GM23248 (cell line): ENCODE results near the gene PLD1. TPM values are rescaled to one million over a fixed set of nuclear protein-coding genes. Genes with fewer than 3 reads are reported as not detected.

ENCODE experiments used
- DNase-seq: peaks from one replicate; pipeline ENCODE4 v3.0.0-alpha.2; 2015
- H2AFZ ChIP-seq: fragments of 200-600 bp; sonication (generic); 2 replicates; pipeline ENCODE4 v1.6.1; 2016; ENCODE audit warnings: antibody characterized with exemption
- H3F3A ChIP-seq: fragments of 200-600 bp; sonication (generic); 2 replicates; pipeline ENCODE4 v1.6.1; 2016; ENCODE audit warnings: mild to moderate bottlenecking, antibody characterized with exemption, mixed run types; ENCODE audit not compliant: insufficient read depth
- H3K27ac ChIP-seq: fragments of 200-600 bp; sonication (generic); 2 replicates; pipeline ENCODE4 v1.5.1; 2016; ENCODE audit warnings: mild to moderate bottlenecking
- H3K27me3 ChIP-seq: fragments of 200-600 bp; sonication (generic); replicated peaks from 2 replicates; pipeline ENCODE4 v1.6.1; 2016; ENCODE audit warnings: mild to moderate bottlenecking; ENCODE audit not compliant: insufficient read depth
- H3K36me3 ChIP-seq: fragments of 200-600 bp; sonication (generic); 2 replicates; pipeline ENCODE4 v1.6.1; 2016; ENCODE audit warnings: low read depth, mild to moderate bottlenecking
- H3K4me1 ChIP-seq: fragments of 200-600 bp; sonication (generic); 2 replicates; pipeline ENCODE4 v1.6.1; 2016; ENCODE audit warnings: mild to moderate bottlenecking; ENCODE audit not compliant: insufficient read depth
- H3K4me2 ChIP-seq: fragments of 200-600 bp; sonication (generic); one replicate; pipeline ENCODE4 v1.6.1; 2016; ENCODE audit warnings: mild to moderate bottlenecking; ENCODE audit not compliant: unreplicated experiment
- H3K4me3 ChIP-seq: fragments of 200-600 bp; sonication (generic); 2 replicates; pipeline ENCODE4 v1.5.1; 2016; ENCODE audit warnings: mild to moderate bottlenecking
- H3K79me2 ChIP-seq: fragments of 200-600 bp; sonication (generic); 2 replicates; pipeline ENCODE4 v1.6.1; 2016; ENCODE audit warnings: mild to moderate bottlenecking; ENCODE audit not compliant: insufficient read depth
- H3K9ac ChIP-seq: fragments of 200-600 bp; sonication (generic); 2 replicates; pipeline ENCODE4 v1.6.1; 2016; ENCODE audit warnings: mild to moderate bottlenecking
- H3K9me2 ChIP-seq: fragments of 200-600 bp; sonication (generic); 2 replicates; pipeline ENCODE4 v1.6.1; 2016; ENCODE audit warnings: mixed run types, mild to moderate bottlenecking, moderate library complexity; ENCODE audit not compliant: insufficient read depth
- H3K9me3 ChIP-seq: fragments of 200-600 bp; sonication (generic); one replicate; pipeline ENCODE4 v1.6.1; 2017; ENCODE audit warnings: low read depth
- H4K20me1 ChIP-seq: fragments of 200-600 bp; sonication (generic); 2 replicates; pipeline ENCODE4 v1.6.0; 2016; ENCODE audit not compliant: insufficient read depth
- EZH2 ChIP-seq: fragments of 200-600 bp; sonication (generic); IDR thresholded peaks from 2 replicates; pipeline ENCODE4 v1.6.1; 2018; ENCODE audit warnings: antibody characterized with exemption, mild to moderate bottlenecking; ENCODE audit not compliant: insufficient read depth, poor library complexity, severe bottlenecking
- EZH2phosphoT487 ChIP-seq: fragments of 200-600 bp; sonication (generic); IDR thresholded peaks from 2 replicates; pipeline ENCODE4 v1.6.1; 2018; ENCODE audit warnings: antibody characterized with exemption, moderate library complexity, mild to moderate bottlenecking, low read depth; ENCODE audit not compliant: insufficient read depth
- WGBS, 2 experiments: methylation state at CpG; one replicate each; pipeline ENCODE4 v1.1.6; 2015 to 2017; ENCODE audit warnings: low lambda C conversion rate in 2 of 2, low coverage in 1 of 2; ENCODE audit errors: missing lambda C conversion rate in 2 of 2; 5-methylcytosine and 5-hydroxymethylcytosine counted together
- in situ Hi-C: fragments of 300-500 bp; cut with MboI; formaldehyde crosslinking; loops from 2 replicates; pipeline ENCODE4 v1.15.0; 2020
- polyA plus RNA-seq: library from polyadenylated mRNA; unstranded; fragments of >200 nt; fragmentation: Nextera tagmentation; extraction: Ambion mirVana; gene quantifications from 2 replicates; pipeline ENCODE4 v1.2.1, GENCODE V29; 2016
- total RNA-seq: library from RNA; depleted of rRNA; stranded (reverse); fragments of >200 nt; shearing (Covaris generic); gene quantifications from 2 replicates; pipeline ENCODE4 v1.2.3, GENCODE V29; 2014

The PLD1 gene
- total and polyA plus RNA-seq, 2 experiments from 2014 or later, result 3.0 to 4.6 TPM

DNA sequence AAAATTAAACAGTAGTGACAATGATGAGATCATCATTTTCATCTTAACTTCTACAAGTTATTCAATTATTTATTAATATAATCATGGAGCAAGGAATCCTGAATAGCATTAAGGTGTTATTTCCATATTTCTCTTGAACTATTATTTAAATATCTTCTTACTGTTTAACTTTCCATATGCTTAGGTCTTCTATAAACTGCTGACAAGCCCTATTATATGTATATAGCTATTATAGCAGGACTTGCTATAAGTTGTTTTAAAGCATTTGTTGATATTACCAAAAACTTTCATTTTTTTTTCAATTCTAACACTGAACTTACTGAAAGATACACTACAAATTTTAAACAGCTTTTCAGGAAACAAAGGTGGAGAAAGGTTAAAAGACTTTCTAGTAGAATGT, 76.7 kb downstream of the PLD1 start:
- Histone ChIP-seq H3K27ac (no peak overlapping the region), H3K79me2 (no peaks in the 10 kb centered on the region), H3K4me2 (no peak overlapping the region), H4K20me1 (no peaks in the 10 kb centered on the region), H3K9me3 (no peaks in the 10 kb centered on the region), H3K9ac (no peak overlapping the region), H3K4me3 (no peak overlapping the region), H3K36me3 (no peaks in the 10 kb centered on the region), H3K9me2 (no peaks in the 10 kb centered on the region), H2AFZ (no peak overlapping the region), H3K27me3 (no peaks in the 10 kb centered on the region), H3F3A (no peaks in the 10 kb centered on the region), H3K4me1 (no peaks in the 10 kb centered on the region)
- TF ChIP-seq EZH2phosphoT487 (no peak), EZH2 (no peak)
- no peak for DNase-seq
- in situ Hi-C loops, result no loop called here

GRCh38 chr3:171732756-171733155, 77.5 kb downstream of the PLD1 start:
- H3K9ac ChIP-seq, result no peak overlapping the region
- no peak overlapping the region for H2AFZ ChIP-seq
- no peaks in the 10 kb centered on the region for H3K9me2 ChIP-seq
- no peaks in the 10 kb centered on the region for H3K4me1 ChIP-seq
- no peaks in the 10 kb centered on the region for H4K20me1 ChIP-seq
- DNase-seq, result no peak
- in situ Hi-C loops, result no loop called here
- 71 to 84% methylated on average over 3 of the region's 3 CpGs for WGBS, 2 experiments
- H3K27ac ChIP-seq, result no peak overlapping the region
- no peaks in the 10 kb centered on the region for H3K36me3 ChIP-seq
- no peaks in the 10 kb centered on the region for H3F3A ChIP-seq
- H3K79me2 ChIP-seq, result no peaks in the 10 kb centered on the region
- H3K4me2 ChIP-seq, result no peak overlapping the region
- no peaks in the 10 kb centered on the region for H3K9me3 ChIP-seq
- no peaks in the 10 kb centered on the region for H3K27me3 ChIP-seq
- H3K4me3 ChIP-seq, result no peak overlapping the region
- TF ChIP-seq EZH2phosphoT487 (no peak), EZH2 (no peak)

- Histone ChIP-seq H2AFZ (no peak overlapping the region), H3K79me2 (no peaks in the 10 kb centered on the region), H3K9ac (no peak overlapping the region), H3K9me3 (no peaks in the 10 kb centered on the region), H3K27me3 (no peaks in the 10 kb centered on the region), H3K4me2 (no peak overlapping the region), H3K36me3 (no peaks in the 10 kb centered on the region), H4K20me1 (no peaks in the 10 kb centered on the region), H3F3A (no peaks in the 10 kb centered on the region), H3K9me2 (no peaks in the 10 kb centered on the region), H3K27ac (no peak overlapping the region), H3K4me3 (no peak overlapping the region), H3K4me1 (no peaks in the 10 kb centered on the region)
- DNase-seq, result no peak
- WGBS, 2 experiments, result 89 to 97% methylated on average over 4 of the region's 4 CpGs
- TF ChIP-seq EZH2phosphoT487, result no peak
- no peak for TF ChIP-seq EZH2
- in situ Hi-C loops, result no loop called here
Measured at GRCh38 chr3:171731691-171732090, 78.6 kb downstream of the PLD1 start.

DNA sequence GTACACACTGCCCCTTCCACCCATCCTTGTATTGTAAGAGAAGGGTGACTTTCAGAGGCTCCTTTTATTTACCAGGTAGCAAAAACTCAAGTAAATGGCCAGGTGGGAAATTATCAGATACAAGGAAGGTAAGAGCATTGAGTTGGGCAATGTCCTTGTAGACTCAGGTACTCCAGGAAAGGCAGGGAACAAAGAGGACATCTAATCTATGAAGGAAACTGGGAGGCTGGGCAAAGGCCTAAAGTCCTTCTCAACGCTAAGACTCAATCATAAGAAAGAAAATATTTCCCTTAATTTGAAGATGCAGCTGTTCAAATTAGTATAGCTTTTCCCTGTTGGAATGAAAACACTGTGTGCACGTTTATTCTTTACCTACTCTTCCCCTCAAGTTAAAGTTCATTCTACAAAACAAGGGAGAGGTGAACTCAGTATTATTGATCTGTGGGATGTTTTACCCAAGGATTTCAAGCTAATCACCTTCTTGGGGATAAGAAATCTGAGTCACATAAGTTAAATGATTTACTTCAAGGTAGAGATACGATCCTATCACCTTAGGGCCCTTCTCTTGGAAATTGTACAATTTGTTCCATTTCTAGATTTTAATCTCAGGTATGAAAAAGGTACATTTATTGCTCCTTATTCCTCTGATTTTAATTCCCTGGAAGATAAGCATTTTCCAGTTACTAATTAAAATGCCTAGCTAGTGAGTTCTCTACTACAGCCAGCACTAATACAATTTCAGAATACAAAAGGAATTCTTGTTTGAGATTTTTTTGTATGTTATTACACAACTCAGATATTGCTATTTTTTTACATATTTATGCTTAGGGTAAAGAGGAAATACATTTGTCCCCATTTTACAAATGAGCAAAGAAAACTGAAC, 80.6 kb downstream of the PLD1 start:
- H3K9me3 ChIP-seq, result no peaks in the 10 kb centered on the region
- no peak for DNase-seq

GRCh38 chr3:171727288-171727687, 83.0 kb downstream of the PLD1 start:
- Histone ChIP-seq H3K79me2 (no peaks in the 10 kb centered on the region), H3K9me2 (no peaks in the 10 kb centered on the region), H3K9me3 (no peaks in the 10 kb centered on the region), H3K36me3 (no peaks in the 10 kb centered on the region), H3K4me1 (no peaks in the 10 kb centered on the region), H4K20me1 (no peaks in the 10 kb centered on the region), H3K9ac (no peak overlapping the region), H3F3A (no peaks in the 10 kb centered on the region), H3K27me3 (no peaks in the 10 kb centered on the region), H3K27ac (no peak overlapping the region), H3K4me3 (no peak overlapping the region), H2AFZ (no peak overlapping the region), H3K4me2 (no peak overlapping the region)
- 78 to 80% methylated on average over 3 of the region's 3 CpGs for WGBS, 2 experiments
- in situ Hi-C loops, result no loop called here
- no peak for DNase-seq
- no peak for TF ChIP-seq EZH2
- no peak for TF ChIP-seq EZH2phosphoT487

More for the DNA sequence above, 80.6 kb downstream of the PLD1 start:
- Histone ChIP-seq H3F3A (no peaks in the 10 kb centered on the region), H3K79me2 (no peaks in the 10 kb centered on the region), H3K9me2 (no peaks in the 10 kb centered on the region), H3K27ac (no peak overlapping the region), H3K4me2 (no peak overlapping the region), H3K36me3 (no peaks in the 10 kb centered on the region), H3K4me1 (no peaks in the 10 kb centered on the region), H4K20me1 (no peaks in the 10 kb centered on the region), H2AFZ (no peak overlapping the region), H3K9ac (no peak overlapping the region), H3K27me3 (no peaks in the 10 kb centered on the region), H3K4me3 (no peak overlapping the region)
- TF ChIP-seq EZH2phosphoT487 (no peak), EZH2 (no peak)
- in situ Hi-C loops, result no loop called here
- WGBS, 2 experiments, result 91 to 93% methylated on average over 3 of the region's 3 CpGs
